ENCODE results near the gene KCP.
"Not testable (repeated sequence)": the region's sequence is repeated elsewhere in the genome, so short reads cannot be mapped to it uniquely, and the experiment has no call there.

KCP gene

DNA sequence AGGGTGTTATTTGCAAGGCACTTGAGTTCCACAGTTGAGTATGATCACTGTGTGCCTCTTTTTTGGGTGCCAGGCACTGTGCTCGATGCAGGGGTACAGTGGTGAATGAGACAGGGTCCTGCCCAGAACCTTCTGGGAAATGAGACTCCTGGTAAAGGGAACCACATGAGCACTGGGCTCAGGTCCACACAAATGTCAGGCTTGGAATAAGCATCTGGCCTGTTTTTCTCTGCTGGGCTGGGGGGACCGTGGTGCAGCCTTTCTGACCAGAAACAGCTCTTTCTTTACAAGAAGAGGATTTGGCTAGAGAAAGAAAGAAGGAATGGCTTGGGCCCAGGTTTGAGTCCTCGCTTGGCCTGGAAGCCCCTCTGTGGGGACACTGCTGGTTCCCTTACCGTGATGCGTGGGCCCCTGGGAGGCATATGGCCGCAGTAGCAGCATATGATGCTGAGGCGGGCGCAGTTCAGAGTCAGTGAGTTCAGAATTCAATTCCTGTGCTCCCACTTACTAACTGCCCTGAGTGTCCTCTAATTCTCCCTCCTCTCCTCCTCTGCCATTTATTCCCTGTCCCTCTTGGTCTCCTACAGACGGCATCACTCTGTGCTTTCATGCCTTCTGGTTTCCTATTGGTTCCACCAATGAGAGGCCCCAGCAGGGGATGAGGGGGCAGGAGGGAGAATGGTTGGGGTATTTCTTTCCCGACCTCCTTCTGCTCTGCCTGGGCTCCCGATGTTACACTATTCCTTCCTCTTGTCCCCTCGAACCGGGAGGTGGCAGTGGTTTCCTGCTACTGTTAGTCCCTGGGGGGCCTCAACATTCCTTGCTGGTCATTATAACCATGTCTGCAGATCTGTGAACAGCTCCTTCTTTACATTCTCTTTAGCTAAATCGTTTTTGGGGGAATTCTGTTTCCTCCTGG, 9.6 kb upstream of the KCP start:
- FAIRE-seq = no peak

DNA sequence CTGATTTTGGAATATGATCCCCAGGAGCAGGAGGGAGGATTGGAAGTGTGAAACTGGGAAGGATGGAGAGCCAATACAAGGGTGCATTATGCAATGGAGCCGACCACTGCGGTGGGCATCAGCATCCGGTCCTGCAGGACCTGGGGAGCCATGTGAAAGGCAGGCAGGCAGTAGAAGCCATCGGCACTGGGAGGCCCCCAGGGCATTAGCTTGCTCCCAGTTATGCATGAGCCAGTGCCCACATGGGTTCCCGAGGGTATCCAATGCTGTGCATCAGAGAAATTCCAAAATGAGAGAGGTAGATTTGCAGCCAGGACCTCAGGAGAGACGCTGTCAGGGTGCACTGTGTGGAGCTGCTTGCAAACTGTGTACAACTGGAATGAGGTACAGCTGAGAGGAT, 8.7 kb upstream of the KCP start:
- no peak for FAIRE-seq

DNA sequence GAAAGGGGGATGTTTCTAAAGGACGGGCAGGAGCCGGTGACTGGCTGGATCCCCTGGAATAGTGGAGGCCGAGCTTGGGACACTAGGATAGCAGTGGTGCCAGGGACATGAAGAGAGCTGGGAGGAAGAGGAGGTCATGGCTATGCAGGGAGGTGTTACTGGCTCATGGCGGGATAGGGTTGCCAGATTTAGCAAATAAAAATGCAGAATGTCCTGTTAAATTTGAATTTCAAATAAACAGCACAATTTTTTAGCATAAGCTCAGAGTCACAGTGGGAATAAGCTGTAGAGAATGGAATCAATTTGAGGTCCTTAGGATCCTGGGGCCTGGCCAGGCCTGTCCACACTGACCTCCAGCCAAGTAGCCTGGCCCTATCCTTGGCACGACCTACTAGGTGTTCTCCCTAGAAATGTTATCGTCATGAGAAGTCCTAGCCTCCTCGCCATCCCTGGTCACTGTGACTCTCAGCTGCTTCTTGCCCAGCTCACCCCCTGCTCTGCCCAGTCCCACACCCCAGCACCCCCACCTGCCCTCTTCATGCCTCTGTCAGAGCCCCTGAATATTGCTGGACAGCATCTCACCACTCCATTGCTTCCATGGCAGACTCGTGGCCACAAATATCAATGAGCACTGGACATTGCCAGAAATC, 7.6 kb upstream of the KCP start:
- no peak for FAIRE-seq

DNA sequence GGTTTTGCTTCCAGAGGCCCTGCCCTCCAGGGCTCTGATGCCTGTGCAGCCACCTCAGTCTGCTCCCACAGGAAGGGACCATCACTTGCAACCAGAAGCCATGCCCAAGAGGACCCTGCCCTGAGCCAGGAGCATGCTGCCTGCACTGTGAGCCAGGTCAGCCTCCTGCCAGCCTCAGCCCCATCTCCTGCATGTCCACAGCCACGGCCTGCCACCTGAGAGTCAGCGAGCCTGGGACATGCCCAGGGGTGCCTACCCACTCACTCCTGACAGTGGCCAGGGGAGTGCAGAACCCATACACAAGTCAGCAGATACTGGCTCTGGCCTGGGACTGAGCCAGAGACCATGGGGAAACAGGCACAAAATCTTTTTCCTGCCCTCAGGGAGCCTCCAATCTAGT, 6.6 kb upstream of the KCP start:
- no peak for FAIRE-seq

DNA sequence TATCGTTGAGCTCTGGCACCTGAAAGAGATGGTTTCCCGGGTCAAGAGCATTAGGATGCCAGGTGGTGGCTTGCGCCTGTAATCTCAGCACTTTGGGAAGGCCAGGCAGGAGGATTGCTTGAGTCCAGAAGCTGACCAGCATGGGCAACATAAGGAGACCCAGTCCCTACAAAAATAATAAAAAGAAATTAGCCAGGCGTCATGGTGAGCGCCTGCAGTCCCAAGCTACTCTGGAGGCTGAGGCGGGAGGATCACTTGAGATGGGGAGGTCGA, 6.1 kb upstream of the KCP start:
- no peak for FAIRE-seq

DNA sequence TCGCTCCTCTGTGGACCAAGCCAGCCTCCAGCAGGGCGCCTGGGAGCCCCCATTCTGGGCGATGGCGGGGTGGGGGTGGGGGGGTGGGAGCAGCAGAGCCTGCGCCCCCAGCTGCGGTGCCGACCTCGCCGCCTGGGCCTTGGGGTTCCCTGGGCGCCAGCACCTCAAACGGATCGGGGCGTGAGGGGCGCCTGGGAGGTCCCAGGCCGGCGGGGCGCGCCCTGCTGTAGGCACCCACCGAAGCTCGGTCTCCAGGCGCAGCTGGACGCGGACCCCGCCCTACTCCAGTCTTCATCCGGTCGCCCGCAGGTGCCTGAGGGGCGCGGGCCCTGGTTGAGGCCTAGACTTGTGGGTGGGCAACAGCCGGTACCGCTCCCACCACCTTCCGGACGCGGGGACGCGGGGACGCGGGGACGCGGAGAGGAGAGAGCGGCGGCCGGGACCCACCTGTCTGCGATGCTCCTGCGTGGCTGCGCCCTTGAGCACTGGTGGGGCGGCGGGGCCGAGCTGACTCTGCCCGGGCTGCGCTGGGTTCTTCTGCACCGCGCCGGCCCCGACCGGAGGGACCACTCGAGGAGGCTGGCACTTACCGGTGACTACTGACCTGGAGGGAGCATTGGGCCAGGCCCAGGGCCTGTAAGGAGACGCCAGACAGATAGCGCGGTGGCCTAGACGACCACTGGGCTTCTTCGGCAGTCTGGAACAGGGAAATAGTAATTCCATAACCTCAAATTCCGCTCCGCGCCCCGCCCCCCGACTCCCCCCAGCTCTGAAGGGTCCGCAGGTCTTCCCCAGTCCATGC, 5.5 kb upstream of the KCP start:
- FAIRE-seq = no peak

DNA sequence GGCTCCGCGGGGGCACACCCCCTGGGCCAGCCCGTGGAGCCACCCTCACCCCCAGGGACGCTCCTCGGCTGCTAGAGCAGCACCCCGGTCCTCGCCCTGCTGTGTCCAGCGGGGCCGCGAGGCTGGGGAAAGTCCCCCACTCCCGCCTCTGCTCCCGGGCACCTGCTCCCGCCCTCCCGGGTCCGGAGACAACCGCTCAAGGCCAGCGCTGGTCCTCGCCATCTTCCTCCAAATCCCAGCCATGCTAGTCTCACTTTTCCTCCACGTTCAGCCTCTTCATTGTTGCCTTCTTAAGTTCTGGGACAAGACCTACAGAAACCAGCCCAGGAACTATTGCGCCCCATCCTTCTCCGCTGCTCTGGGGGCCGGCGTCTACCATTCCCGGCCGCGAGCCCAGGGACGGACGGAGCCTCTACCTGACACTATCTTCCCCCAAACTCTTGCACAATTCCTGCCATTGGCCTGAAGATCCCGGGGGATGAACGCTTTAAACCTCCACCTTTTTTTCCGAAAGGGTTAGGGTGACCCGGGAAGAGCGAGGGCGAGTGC, 4.8 kb upstream of the KCP start:
- FAIRE-seq = no peak

DNA sequence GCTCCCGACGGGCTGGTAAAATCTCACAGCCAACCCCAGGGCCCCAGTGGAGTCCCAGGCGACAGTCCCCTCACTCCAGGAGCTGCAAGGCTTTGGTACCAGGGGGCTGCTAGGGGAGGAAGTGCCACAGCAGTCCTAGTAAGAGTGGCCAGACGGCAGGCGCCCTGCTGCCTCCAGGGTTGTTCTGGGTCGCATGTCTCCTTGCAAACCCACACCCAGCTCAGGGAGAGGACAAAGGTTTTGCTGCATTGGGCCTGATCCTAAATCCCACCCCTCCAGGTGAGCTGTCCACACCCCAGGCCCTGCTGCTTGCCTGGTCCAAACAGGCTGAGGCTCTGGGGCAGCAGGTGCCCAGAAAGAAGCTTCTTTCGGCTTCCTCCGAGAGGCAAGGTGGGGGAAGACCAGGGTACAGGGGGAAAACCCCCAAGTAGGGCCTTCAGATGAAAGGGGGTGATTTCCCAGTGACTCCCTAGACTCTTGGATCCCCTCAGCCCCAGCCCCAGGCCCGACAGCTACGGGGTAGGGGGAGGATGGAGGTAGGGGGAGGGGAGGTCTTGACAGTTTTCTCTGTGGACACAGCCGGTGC, 4.2 kb upstream of the KCP start:
- no peak for FAIRE-seq

DNA sequence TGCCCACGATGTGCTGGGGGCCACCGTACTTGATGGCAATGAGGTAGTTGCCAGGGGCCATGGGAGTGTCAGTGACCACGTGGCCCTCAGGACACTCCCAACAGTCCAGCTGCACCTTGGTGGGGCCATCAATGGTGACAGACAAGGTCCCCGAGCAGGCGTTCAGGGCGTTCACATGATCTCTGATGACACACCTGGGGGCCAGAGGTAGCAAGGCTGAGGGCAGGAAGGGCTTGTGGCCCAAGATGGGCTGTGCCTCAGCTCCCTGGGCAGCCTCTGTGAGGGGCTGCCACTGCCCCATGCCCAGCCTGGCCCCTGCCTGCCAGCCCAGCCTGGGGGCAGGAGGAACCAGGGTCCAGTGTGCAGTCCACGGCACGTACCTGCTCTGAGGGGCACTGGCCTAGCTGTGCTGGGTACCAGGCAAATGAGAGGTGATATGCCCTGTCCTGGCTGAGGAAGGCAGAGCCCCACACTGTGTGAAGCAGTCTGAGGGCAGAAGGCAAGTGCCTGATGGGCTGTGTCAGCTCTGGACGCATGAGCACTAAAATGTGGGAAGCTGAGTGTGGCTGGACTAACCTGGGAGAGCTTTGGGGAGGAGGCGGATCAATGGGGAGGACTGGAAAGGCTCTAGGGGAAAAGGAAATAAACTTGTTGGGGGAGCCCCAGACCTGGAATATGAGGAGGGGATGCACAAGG, 3.5 kb upstream of the KCP start:
- no peak for FAIRE-seq

DNA sequence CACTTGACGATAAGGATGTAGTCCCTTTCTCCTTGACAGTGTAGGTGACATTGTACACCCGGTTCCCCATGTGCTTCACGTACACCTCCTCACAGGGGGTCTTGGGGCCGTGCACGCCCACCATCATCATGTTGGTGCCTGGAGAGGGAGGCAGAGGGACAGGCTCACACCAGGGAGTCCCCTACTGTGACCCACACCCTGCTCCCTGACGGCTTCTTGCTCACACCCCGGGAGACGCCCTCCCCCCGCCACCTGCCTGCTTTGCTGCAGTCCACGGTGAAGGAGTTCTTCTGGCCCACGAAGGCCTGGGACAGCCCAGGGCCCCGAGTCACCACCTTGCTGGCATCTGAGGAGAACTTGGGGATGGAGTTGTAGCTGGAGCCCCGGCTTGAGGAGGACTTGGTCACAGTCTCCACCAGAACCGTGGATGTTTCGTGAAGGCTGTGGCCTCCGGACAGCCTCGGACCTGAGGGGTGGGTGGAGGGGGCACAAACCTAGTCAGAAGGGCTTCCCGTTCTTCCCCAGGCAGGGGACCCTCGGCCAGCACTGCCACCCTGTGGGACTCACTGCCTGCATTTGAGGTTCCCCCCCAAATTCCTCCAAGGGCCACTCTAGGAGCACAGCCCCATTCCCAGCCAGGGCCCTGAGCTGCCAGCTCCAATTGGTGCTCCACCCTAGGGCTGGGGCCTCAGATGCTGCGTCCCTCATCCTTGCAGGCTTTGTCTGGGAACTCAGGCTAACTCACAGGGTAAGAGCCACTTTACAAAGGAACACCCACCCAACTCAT, 2.4 kb upstream of the KCP start:
- not testable (repeated sequence) for FAIRE-seq

DNA sequence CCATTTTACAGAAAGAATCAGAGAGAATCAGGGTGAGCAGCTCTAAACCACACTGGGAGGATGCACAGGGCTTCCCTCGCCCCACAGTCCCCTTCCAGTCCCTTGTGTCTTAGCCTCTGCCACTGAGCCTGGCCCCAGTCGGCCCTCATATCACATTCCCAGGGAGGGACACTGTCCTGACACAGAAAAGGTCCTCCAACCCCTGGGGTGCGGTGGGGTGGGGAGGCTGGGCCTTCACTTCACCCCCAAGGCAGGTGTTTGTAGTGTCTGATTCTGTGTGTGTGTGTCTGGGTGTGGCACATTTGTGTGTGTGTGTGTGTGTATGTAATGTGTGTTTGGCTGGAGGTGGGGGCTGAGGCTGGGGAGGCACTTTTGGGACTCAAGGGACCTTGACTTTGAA, 1.8 kb upstream of the KCP start:
- no peak for FAIRE-seq

DNA sequence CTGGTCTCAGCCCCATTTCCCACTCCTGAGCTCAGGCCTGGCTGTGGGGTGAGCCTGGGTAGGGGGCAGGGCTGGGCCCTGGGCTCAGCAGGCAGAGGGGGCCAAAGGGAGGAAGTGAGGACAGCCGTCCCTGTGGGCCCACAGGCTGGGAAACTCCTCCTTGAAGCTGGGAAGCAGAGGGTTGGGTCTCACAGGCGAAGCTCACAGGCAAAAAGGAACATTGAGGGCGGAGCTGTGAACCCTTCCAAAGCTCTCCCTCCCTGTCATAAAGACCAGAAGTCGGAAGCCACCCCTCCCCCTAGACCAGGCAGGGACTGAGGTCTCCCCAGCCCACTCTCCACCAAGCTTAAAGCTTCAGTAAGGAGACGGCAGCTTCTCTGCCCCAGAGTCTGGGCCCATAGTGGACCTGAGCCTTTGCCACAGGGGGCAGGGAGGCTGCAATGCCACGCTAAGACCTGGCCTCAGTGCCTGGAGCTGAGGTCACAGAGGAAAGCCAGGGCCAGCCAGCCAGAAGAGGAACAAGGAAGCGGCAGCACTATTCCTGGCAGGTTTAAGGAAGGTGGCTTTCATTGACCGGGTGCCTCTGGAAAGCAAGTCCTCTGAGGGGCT, 1.0 kb upstream of the KCP start:
- FAIRE-seq = no peak

DNA sequence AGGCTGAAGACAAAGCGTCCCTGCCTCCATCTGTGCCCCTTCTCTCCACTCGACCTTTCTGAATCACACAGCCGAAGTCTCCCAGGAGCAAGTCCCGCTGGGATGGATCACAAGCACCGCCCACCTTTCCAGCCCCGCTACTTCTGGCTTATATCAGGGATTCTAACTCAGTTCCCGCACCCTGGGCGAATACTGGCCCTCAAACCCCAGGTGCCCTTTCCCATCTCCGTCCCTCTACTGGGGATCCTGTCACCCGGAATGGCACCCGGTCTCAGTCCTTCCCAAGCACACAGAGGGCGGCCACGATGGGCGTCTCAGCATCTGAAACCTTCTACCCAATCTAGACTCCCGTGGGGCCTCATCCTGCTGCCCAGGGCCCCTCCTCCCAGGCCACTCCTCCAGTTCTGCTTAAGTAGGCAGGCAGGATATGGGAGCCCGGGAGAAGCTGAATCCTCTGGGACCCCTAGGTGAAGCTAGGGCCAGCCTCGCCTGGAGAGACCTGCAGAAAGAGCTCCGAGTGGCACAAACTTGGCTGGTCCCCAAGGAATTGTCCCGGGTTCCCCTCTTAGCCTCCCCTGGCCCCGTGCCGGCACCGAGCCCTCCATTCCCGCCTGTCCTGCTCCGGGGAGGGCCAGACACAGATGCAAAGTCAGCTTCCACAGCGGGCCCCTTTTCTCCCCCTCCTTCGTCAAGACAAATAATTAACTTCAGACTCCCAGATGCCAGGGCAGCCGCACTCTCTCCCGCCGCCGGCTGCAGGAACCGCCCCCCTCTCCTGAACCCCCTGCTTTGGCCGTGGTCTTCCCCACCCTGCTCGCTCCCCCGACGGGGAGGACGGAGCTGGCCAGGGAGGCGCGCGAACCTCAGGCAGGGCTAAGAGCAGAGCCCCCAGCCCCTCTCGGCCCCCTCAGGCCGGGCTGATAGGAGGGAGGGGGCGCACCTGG, 612 bp downstream of the KCP start:
- FAIRE-seq = no peak

DNA sequence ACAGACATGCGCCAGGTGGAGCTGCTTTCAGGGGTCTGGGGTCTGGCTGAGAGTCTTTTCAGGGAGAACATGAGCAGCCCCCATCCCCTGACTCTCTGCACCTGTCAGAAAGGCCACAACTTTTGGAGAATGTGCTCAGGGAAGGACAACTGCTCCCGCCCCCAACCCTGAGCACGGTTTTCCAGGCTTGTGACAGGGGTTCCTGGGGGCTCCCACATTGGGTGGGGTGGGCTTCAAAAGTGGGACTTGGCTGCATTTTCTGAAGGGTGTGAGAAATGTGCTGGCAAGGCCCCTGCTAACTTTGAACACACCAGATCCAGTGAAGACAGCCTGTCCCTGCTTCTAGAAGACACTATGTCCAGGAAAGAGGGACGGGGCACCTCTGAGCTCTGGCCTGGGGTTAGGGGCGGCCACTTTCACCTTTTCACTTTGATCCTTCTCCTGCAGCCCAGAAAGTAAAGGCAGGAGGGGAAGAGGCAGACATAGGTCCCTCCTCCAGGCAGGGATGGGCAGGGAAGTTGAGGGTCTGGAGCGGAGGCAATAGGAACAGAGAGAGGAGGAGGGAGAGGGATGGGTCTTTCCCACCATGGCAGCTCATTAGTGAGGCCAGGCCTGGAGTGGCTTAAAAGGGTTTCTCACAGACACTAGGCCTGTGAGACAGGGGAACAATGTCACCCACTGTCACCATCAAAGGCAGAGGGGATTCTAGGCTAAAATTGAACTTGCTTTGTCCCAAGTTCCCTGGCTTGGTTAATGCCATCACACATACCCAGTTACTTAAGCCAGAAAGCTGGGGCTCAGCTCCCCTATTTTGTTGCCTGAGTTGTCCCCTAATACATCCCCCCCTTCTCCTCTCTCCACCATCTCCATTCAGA, 1.5 kb downstream of the KCP start:
- FAIRE-seq = no peak

DNA sequence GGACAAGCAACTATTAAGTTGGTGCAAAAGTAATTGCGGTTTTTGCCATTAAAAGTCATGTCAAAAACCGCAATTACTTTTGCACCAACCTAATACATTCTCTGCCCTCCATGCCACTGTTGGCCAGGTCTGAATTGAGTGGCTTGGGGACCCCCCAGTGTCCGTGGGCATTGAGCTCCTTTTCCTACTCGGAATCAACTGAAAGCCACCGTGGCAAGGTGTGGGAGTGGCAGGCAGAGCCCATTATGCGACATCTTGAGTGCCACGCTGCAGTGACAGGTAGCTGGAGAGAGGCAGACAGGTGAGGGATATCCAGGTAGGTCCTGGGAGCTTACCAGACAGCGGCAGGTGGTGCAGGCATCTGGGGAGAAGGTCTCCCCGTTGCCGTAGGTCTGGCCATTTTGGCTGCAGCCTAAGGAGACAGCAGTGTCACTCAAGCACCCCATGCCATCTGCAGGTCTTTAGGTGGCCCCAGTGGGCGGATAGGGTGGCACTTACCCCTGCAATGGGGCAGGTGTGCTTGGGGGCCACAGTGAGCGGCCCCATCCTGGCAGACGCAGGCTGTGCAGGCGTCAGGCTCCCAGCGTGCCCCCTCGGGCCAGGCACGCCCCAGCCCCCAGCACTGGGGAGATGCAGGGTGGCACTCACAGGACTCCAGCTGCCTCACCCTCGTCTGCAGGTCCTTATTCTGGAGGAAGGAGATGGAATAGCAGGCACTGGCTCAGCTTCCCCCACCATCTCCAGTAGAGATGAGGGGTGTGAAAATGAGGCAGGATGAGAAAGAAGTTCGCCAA, 3.5 kb downstream of the KCP start:
- FAIRE-seq = no peak

DNA sequence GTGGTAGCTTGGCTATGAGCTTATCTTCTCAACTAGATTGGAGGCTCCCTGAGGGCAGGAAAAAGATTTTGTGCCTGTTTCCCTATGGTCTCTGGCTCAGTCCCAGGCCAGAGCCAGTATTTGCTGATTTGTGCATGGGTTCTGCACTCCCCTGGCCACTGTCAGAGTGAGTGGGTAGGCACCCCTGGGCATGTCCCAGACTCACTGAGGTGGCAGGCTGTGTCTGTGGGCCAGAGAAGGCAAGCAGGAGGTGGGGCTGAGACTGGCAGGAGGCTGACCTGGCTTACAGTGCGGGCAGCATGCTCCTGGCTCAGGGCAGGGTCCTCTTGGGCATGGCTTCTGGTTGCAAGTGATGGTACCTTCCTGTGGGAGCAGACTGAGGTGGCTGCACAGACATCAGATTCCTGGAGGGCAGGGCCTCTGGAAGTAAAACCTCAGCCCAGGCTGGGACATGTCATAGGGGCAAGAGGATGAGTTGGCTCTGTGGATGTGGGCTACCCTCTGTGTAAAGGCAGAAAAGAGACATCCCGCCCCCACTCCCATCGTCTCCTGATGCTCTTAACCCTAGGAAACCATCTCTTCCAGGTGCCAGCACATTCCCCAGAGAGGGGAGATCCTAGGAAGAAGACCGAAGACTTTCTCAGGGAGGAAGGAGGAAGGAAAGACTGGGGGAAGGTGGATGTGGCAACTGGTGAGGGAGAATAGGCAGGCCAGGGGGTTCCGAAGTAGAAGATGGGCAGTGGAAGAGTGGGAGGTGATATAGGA, 4.3 kb downstream of the KCP start:
- FAIRE-seq = no peak

Measured in TTC549 (cell line).